Measurements from ENCODE around the gene ADORA1.
A peak's percentile ranks its signal among the peaks of the same experiment; 100 is the strongest.

Gene ADORA1

GRCh38 chr1:203186091-203186445 is 58.5 kb downstream of the ADORA1 start:
- H3K4me3 ChIP-seq (ENCODE audit: control insufficient read depth, low read depth, low read length) = no peak overlapping the region
- DNase-seq (ENCODE audit: low read depth) = no peak
- TF ChIP-seq, protein P1, sequence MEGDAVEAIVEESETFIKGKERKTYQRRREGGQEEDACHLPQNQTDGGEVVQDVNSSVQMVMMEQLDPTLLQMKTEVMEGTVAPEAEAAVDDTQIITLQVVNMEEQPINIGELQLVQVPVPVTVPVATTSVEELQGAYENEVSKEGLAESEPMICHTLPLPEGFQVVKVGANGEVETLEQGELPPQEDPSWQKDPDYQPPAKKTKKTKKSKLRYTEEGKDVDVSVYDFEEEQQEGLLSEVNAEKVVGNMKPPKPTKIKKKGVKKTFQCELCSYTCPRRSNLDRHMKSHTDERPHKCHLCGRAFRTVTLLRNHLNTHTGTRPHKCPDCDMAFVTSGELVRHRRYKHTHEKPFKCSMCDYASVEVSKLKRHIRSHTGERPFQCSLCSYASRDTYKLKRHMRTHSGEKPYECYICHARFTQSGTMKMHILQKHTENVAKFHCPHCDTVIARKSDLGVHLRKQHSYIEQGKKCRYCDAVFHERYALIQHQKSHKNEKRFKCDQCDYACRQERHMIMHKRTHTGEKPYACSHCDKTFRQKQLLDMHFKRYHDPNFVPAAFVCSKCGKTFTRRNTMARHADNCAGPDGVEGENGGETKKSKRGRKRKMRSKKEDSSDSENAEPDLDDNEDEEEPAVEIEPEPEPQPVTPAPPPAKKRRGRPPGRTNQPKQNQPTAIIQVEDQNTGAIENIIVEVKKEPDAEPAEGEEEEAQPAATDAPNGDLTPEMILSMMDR (conservative IDR thresholded peaks at IDR 0.05; ENCODE audit: control insufficient read depth, insufficient read depth, low read depth, low read length) = no peak

DNA sequence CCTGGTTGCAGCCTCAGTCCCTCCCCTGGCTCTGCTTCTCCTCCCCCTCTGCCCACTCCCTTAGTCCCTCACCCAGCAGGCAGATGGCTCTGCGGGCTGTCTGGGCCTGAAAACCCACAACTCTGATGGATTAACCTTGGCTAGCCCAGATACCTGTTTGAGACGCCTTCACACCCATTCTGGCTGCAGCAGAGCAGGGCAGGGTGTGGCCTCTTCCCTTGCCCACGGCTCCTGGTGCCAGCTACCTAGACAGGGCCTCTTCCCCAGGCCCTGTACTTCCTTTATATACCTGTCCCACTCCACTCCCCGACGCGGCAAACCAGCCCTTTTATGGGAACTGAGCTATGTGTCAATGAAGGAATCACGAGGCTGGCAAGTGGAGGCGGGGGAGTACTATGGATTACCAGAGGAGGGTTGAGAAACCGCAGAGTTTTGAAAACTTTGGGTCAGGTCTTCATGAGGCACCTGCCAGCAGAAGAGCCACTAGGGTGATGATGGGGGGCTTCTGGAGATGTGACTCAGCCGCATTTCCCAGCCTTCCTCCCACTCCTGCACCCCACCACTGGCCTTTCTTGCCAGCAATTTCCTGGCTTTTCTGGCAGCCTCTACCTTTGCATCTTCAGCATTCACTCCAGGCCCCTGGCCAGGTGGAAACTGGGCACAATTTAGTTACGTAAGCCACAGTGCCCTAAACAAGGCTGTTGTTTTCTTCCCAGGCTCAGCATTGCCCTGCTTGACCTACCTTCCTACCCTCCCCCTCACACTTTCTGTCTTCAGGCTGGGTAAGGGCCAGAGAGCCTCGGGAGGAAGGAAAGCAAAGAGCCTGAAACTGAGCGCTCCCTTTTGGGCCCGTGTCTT is 59.1 kb downstream of the ADORA1 start, which contains the start of gene CHI3L1:
TSS of gene CHI3L1 (minus strand) at position 259 of the 858 bp plus-strand sequence. CDS start at position 178, 81 bp downstream.
- DNase-seq (ENCODE audit: low read depth) = peak; percentile 58
- no peak within 1 kb of the TSS for H3K4me3 ChIP-seq (ENCODE audit: control insufficient read depth, low read depth, low read length)
- TF ChIP-seq, protein P1 (conservative IDR thresholded peaks at IDR 0.05; ENCODE audit: control insufficient read depth, insufficient read depth, low read depth, low read length) = no peak

DNA sequence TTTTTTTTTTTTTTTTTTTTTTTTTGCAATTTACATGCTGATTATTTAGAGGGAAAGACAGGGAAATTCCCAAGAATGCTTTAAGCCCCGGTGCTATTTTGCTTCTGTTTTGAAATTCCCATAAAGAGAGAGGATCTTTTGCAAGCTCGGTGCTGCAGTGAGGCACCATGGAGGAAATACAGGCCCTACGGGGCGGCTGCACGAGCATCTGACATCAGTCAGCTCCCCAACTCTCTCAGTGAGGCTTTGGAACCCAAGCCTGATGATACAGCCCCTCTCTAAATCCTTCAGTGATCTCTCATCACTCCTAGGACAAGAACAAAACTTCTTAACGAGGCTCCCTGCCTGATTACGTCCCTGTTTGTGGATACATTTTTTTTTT is 59.8 kb downstream of the ADORA1 start:
- no peak overlapping the region for H3K4me3 ChIP-seq (ENCODE audit: control insufficient read depth, low read depth, low read length)
- TF ChIP-seq, protein P1 (conservative IDR thresholded peaks at IDR 0.05; ENCODE audit: control insufficient read depth, insufficient read depth, low read depth, low read length) = no peak
- no peak for DNase-seq (ENCODE audit: low read depth)

- DNase-seq (ENCODE audit: low read depth) = no peak
- TF ChIP-seq, protein P1 (conservative IDR thresholded peaks at IDR 0.05; ENCODE audit: control insufficient read depth, insufficient read depth, low read depth, low read length) = no peak
- no peak overlapping the region for H3K4me3 ChIP-seq (ENCODE audit: control insufficient read depth, low read depth, low read length)
Observed at GRCh38 chr1:203187689-203188264, 60.3 kb downstream of the ADORA1 start.

DNA sequence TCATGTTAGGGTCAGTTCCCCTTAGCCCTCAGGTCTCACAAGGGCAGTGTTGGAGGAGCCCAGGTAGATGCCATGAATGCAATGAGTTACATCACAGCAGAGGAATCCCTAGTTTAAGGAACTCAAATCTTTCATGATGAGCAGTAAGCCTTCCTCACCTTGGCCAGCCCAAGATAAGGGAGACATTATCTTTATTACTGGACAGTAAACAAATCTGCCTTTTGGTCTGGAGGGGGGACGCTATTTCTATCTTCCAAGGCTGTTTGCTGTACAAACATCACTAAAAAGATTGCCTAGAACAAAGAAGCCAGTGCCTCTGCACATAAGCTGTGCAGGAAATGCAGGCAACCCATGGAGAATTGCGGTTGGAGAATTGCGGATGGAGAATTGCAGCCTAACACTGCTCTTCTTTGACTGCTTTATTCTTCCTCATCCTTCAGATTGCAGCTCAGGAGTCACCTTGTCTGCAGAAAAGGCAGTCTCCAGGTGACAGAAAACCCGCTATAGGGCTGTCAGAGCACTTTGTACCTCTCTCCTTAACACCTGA is 61.2 kb downstream of the ADORA1 start:
- TF ChIP-seq, protein P1 (conservative IDR thresholded peaks at IDR 0.05; ENCODE audit: control insufficient read depth, insufficient read depth, low read depth, low read length) = no peak
- no peak for DNase-seq (ENCODE audit: low read depth)
- no peak overlapping the region for H3K4me3 ChIP-seq (ENCODE audit: control insufficient read depth, low read depth, low read length)

GRCh38 chr1:203189951-203190352 is 62.4 kb downstream of the ADORA1 start:
- DNase-seq (ENCODE audit: low read depth) = peak; percentile 21
- TF ChIP-seq, protein P1 (conservative IDR thresholded peaks at IDR 0.05; ENCODE audit: control insufficient read depth, insufficient read depth, low read depth, low read length) = no peak
- no peak overlapping the region for H3K4me3 ChIP-seq (ENCODE audit: control insufficient read depth, low read depth, low read length)

Measured in fibroblast of mammary gland (primary cell).